Measurements from ENCODE around the gene TAF10. TPM values are rescaled to one million over a fixed set of nuclear protein-coding genes. Genes with fewer than 3 reads are reported as not detected.

Gene TAF10
- total RNA-seq, 1 donor from 2014 or later, result 89.4 TPM

DNA sequence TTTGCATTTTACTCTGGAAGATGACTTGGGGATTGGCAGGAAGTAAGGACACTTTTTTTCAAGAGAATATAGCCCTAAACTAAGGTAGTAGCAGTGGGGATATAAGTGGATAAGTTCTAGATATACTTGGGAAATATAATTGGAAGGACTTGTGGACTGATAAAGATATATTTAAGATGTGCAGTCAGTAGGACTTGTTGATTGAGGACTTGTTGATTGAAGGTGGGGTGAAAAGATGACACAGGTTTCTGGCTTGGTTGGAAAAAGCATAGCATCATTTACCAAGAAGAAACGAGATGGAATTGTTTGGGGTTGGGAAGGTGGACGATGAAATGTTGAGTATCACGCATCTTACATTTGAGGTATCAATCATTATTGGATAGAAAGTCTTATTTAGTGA is 1.5 kb upstream of the TAF10 start:
- intact Hi-C loops (cut with micrococcal nuclease), result loop anchor here (2.0 kb wide), 1 partner anchor 69 kb away; the partner anchor contains the start of gene MRPL17
- ATAC-seq (no peak), DNase-seq (no peak)

DNA sequence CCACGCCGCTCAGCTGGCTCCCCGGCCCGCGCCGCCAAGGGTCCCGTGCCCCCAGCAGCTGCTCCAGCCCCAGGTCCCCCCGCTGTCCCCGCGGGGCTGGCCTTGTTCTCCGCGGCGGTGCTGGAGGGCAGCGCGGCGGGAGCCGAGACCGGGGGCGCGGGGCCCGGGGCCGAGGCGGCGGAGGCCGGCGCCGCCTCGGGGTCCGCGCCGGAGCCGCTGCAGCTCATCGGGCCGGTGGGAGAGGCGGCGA is 128 bp downstream of the TAF10 start:
- no peak for DNase-seq
- no peak for ATAC-seq
- intact Hi-C loops (cut with micrococcal nuclease), result loop anchor here (2.0 kb wide), 1 partner anchor 71 kb away; the partner anchor contains the start of gene MRPL17

DNA sequence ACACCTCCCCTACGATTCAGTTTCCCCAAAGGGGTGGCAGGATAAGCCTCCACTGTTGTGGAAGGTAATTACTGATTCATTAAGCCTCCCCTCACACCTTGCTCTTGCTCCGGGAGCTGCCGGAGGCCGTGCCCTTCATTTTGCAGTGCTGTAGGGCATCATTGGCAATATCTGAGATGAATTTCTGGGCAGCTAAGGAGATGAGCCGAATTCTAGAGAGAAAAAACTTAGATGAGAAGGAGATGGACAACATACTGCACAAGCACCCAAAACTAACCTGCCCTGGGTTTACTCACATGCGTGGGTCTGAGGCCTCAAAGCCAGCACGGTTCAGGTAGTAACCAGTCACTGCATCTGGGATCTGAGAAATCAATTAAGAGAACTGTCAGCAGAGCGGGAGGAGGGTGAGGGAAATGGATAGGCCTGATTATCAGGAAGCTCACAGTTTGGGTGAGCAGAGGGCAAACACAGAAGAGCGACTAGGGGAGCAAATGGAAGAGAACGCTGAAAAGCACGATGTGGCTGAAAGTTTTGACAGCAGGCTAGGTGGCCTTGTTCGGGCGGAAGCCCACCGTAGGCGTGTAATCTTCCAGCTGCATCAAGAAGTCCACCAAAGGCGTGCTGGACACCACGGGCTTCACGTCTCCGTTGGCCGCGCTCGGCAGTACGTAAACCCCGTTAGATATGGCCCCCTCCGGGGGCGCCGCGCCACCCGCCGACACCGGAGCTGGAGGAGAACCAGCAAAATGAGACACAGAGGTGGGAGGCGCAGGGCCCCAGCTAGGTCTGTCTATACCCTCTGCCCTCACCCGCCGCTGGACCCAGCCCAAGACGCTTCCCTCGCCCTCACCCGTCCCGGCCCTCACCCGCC is 689 bp downstream of the TAF10 start:
- DNase-seq (peak; percentile 69), ATAC-seq (no peak)
- intact Hi-C loops (cut with micrococcal nuclease), result no loop called here

DNA sequence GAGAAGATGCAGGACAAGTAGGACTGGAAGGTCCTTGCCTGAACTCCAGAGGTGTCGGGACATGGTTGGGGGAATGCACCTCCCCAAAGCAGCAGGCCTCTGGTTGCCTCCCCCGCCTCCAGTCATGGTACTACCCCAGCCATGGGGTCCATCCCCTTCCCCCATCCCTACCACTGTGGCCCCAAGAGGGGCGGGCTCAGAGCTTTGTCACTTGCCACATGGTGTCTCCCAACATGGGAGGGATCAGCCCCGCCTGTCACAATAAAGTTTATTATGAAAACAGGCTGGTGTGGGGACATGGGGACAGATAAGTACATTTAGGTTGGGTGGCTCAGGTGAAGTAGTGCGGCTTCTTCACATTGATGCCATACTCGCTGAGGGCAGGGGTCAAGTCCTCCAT is 1.4 kb downstream of the TAF10 start:
- intact Hi-C loops (cut with micrococcal nuclease), result no loop called here
- ATAC-seq (no peak), DNase-seq (no peak)

DNA sequence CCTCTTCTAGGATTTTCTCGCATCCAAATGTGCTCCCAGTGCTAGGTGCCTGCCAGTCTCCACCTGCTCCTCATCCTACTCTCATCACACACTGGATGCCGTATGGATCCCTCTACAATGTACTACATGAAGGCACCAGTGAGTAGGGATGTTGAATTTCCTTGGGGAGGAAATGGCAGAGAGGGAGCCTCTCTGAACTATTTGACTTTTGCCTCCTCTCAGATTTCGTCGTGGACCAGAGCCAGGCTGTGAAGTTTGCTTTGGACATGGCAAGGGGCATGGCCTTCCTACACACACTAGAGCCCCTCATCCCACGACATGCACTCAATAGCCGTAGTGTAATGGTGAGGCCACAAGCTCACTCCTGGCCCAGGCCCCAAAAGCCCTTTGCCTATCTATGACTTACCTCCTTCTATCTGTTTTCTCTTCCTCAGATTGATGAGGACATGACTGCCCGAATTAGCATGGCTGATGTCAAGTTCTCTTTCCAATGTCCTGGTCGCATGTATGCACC is 2.5 kb downstream of the TAF10 start:
- no peak for ATAC-seq
- no peak for DNase-seq
- intact Hi-C loops (cut with micrococcal nuclease), result no loop called here

DNA sequence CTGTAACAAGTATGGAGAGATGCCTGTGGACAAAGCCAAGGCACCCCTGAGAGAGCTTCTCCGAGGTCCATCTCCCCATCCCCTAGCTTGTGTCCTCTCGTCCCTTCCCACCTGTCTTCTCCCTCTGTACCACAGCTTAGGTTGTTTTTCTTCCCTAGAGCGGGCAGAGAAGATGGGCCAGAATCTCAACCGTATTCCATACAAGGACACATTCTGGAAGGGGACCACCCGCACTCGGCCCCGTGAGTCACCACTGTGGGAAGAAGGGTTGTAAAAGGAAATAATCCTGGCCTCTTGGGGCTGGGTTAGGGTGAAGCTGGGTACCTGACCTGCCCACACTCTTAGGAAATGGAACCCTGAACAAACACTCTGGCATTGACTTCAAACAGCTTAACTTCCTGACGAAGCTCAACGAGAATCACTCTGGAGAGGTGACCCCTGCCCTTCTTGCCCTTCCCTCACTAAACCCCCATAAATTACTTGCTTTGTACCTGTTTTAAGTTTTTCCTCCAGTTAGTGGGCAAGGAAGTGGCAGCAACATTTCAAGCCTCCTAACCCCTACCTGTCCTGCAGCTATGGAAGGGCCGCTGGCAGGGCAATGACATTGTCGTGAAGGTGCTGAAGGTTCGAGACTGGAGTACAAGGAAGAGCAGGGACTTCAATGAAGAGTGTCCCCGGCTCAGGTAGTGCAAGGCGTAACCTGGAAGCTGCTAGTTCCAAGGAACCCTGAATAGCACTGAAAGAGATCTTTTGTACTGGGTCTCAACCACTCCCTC is 3.1 kb downstream of the TAF10 start:
- ATAC-seq, result no peak
- intact Hi-C loops (cut with micrococcal nuclease), result no loop called here
- no peak for DNase-seq

DNA sequence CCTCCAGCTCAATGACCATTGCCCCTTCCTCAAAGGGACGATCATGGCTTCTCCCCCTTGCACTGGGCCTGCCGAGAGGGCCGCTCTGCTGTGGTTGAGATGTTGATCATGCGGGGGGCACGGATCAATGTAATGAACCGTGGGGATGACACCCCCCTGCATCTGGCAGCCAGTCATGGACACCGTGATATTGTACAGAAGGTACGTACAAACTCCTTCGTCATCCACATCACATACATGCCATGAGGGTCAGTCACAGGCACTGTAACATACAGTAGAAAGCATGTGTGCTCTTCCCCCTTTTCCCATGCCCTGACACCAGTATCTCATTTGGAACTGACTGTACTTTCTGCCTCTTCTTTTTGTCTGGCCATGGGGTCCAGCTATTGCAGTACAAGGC is 4.0 kb downstream of the TAF10 start:
- intact Hi-C loops (cut with micrococcal nuclease), result no loop called here
- ATAC-seq, result no peak
- no peak for DNase-seq

DNA sequence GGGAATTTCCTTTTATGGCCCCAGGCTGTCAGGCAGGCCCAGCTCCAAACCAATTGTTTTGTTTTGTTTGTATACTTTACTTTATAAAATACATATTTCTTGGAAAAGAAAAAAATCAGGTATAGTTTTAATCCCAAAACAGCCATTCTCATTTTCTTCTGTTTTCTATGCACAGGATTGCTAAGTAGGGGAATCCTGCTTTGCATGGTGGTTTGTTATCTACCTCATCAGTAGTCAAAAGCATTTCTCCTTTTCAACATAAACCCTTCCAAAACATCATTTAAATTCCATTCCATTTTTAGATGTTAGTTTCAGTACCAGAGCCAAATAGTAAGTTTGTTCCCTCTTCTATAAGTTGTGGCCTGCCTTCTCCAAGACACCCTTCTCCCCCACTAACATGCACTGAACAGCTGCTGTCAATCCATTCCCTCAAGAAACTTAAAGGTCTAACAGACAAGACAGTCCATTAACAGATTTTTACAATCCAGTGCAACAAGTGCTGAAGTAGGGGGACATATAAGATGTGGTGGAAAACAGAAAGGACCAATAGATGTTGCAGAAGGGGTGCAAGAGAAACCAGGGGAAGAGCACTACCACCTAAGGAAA is 4.7 kb downstream of the TAF10 start:
- DNase-seq (no peak), ATAC-seq (no peak)
- intact Hi-C loops (cut with micrococcal nuclease), result no loop called here

DNA sequence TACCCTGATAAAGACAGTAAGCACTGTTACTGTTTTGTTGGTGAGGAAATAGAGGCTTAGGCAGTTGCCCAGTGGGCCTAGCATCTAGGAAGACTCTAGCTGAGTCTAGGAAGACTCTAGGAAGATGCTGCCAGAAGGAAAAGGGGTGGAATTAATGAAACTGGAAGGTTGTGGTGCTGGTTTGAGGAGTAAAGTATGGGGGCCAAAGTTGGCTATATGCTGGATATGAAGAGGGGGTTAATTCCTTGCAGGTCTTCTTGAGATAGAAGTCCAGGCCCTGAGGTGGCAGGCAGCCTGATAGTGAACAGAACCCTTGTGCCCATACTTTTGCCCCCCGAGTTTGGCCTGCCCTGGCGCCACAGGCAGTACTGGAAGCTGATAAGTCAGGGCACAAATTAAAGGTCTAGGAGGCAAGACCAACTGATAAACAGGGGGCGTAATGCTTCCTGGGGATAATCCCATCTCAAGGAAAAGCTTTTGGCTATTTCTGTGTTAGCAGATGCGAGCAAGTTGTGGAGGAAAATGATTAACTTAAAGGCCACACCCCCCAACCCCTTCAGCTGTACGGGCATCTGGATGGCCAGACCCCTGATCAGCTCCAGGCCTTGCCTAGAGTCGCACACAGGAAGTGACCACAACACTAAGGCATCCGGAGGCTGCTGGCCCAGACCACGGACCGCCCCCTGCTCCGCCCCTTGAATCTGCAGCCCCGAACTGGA is 5.4 kb downstream of the TAF10 start:
- ATAC-seq (peak; percentile 73), DNase-seq (peak; percentile 95)
- intact Hi-C loops (cut with micrococcal nuclease), result no loop called here

DNA sequence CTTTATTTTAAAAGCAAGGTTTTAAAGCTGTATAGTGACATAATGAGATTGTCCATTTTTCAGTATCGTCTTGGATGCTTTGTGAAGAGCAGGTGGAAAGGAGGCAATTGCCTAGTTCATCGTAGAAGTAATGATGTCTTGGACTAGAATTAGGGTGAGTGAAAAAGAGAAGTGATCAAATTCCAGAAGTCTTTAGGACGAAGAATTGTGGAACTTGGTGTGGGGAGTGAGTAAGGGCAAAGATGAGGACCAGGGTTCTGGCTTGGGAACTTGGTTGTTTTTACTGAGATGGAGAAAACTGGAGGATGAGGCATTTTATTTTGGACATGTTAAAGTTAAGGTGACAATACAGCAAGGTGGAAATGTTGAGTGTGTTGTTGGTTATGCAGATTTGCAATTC is 7.2 kb downstream of the TAF10 start:
- intact Hi-C loops (cut with micrococcal nuclease), result no loop called here
- ATAC-seq (no peak), DNase-seq (no peak)

DNA sequence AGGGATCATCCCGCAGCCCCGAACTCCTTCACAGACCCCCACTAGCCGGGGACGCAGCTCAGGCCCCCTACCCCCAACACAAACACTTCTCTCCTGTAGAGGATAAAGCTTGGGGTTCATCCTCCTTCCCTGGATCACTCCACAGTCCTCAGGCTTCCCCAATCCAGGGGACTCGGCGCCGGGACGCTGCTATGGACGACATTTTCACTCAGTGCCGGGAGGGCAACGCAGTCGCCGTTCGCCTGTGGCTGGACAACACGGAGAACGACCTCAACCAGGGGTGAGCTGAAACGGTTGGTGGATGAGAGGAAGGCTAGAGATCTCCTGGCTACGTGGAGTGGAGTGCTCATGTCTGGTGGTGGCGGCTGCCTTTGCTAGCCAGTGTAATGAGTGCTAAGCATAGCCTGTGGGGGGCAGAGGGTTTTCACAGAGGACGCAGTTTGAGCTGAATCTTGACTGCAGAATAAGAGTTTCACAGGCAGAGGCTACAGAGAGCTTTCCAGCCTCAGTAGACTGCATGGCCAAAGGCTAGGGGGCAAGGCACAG is 7.9 kb downstream of the TAF10 start:
- DNase-seq (peak; percentile 57), ATAC-seq (peak; percentile 67)
- intact Hi-C loops (cut with micrococcal nuclease), result no loop called here

DNA sequence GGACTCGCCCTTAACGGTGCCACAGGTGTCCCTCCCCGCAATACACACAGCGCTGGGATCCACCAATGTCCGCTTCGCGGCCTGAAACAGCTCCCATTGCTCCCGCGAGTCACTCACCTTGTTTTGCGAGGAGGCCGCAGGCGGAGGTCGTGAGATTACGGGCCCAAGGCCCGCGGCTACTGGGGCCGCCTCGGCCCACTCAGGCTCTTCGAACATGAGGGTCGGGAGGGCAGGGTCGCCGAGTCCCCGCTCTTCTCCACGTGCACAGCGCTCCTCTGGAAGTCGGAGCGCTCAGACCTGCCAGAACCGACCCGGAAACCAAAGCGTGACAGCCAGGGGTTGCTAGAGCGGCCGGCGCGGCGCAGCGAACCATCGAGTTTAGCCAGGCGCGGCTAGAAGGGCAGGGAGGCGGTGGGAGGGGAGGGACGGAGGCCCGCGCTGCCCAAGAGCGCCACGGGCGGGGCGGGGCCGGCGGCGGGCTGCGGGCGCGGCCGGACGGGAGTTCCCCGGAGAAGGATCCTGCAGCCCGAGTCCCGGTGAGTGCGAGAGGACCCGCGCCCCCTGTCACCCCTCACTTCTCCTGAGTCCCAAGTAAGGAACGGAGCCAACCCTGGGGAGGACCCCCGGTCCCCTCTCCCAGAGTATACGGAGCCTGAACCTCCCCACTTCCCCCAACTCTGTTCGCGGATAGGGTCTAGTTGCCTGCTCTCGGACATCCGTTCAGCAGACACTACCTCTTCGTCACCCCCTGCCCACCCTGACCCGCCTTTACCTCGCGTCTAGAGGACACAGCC is 8.5 kb downstream of the TAF10 start, which contains the start of the genes ILK and RRP8:
Gene ILK, plus strand, starts transcription at position 488 of the 794 bp plus-strand sequence. CDS start 498 bp downstream, outside the sequence.
Gene RRP8, minus strand, starts transcription at position 330 of the 794 bp plus-strand sequence. Its CDS starts 114 bp downstream, at position 216.
- ATAC-seq (peak; percentile 92), DNase-seq (peak; percentile 96)
- intact Hi-C loops (cut with micrococcal nuclease), result no loop called here

DNA sequence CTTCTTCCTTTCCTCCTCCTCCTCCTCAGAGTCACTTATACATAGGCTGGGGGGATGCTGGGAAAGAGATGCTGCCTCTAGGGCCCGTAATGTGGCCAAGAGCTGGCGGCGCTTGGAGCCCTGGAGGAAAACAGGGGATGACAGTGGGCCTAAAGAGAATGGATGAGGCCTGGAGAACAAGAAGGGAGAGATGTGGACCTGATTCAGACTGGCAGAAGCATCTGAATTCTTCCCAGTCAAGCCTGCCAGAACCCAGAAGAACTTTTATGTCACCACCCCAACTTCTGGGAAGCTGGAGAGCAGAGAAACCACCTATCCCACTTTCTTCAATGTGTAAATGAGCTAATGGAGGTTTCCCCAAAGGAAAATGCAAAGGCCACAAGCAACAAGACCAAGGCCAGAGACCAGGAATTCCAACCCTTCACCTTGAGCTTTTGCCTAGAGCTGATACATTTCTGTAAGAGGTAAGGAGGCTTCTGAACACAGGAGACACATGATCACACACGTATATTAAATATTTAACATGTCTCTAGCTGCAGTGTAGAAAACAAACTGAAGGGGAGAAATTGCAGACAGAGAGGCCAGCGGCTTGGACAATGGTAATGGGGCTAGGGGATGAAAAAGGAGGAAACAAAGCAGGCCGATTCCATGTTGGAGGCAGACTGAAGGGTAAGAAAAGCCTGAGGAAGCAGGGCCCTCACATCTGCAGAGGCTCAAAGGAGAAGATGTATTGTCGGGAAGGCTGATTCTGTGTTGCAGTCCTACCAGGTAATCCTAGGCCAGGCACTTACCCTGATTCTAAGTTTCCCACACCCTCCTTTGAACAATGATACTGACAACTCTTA is 9.7 kb downstream of the TAF10 start:
- ATAC-seq (no peak), DNase-seq (no peak)
- intact Hi-C loops (cut with micrococcal nuclease), result no loop called here

DNA sequence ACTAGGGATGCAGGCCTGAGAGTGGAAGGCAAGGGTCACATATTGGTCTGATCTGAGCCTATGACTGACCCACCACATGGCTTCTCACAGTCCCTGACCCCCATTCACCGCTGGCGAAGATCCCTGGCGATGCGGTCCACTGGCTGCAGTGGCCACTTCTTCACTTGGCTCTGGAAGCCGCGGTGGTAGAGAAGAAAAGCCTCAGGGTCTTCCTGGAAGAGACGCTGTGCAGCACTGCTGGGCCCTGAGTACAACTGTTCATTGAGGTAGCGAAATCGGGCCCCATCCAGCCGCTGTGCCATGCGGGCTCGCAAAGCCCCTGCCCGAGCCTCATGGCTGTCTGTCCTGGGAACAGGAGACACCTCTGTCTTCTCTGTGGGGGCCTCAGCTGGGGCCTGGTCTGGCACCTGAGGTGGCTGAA is 11.0 kb downstream of the TAF10 start:
- intact Hi-C loops (cut with micrococcal nuclease), result no loop called here
- no peak for ATAC-seq
- no peak for DNase-seq

DNA sequence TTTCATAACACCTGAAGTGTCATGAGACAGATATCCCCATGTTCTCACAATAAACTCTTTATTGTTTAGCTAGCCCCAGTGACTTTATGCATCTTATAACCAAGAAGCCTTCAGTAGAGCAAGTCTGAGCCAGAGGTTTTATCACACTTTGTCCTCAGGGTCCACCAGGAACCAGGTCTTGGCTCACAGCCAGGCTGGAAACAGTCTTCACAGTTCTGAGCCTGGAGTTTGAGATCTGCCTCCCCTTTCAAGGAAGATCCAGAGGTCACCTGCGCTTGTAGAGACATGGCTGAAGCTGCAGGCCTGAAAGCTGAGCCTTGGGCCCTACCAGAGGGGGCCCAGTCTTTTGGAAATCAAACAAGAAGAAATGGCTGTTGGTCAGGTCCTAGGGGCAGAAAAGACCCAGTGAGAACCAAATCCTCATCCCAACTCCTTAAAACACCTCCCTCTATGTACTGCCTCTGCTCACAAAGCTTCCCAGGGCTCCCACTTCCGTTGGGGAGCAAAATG is 12.1 kb downstream of the TAF10 start:
- ATAC-seq (no peak), DNase-seq (no peak)
- intact Hi-C loops (cut with micrococcal nuclease), result no loop called here

DNA sequence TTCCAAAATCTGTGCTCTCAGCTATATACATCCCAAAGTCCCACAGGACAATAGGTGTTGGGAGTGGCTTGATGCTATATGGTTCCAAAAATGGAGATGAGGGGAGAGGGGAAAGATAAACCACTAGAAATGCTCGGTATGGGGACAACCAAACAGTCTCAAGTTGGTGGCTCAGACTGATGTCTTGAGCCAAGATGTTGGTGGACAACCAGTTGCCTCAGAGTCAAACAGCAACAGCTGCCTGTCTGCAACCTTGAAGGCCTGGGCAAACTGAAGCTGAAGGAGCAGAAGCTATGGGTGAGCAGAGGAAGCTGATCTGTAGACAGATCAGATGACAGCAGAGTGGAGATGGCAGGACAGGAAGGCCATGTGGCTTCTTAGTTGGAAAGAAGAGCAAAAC is 12.6 kb downstream of the TAF10 start:
- ATAC-seq, result no peak
- intact Hi-C loops (cut with micrococcal nuclease), result no loop called here
- DNase-seq, result no peak

DNA sequence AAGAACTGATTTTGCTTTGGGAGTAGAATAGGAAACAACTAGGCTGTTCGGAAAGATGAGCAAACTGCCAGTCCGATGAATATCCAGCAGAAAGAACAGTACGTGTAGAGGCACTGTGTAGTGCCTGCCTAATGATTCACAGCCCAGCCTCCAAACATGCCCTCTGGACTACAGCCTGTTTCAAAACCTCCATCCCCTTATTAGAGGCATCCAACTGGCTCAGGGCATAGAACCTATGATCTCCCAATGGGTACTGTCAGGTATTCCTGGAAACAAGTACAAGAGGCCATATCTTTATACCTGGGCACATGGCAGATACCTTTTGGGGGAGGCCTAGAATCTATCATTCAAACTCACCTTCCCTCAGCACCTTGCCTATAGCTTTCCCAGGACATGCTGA is 13.5 kb downstream of the TAF10 start:
- DNase-seq (no peak), ATAC-seq (no peak)
- intact Hi-C loops (cut with micrococcal nuclease), result no loop called here

All from left ventricle myocardium superior (tissue), 1 donor.